MCF 10A (cell line): ENCODE measurements around the gene MICAL3. TPM values are rescaled to one million over a fixed set of nuclear protein-coding genes. Genes with fewer than 3 reads are reported as not detected.

Experiments used
- BruUV-seq: library from RNA; stranded (reverse); fragments of 400-500 nt; replicated peaks from 2 replicates; lab custom pipeline; 2021; lab: Mats Ljungman, UMichigan
- CTCF ChIA-PET: fragments of 300-600 bp; sonication (Branson Sonifier 250); formaldehyde crosslinking; extraction: SDS; loops from one replicate; lab custom pipeline; 2021; ENCODE audit warnings: antibody characterized with exemption, inconsistent platforms; lab: Yijun Ruan, JAX
- POLR2A ChIA-PET: fragments of 300-600, 350-650 bp; sonication (Branson Sonifier 250); formaldehyde crosslinking; extraction: SDS; loops from one replicate; lab custom pipeline; 2020; ENCODE audit warnings: antibody characterized with exemption, inconsistent platforms; lab: Yijun Ruan, JAX
- DNase-seq: peaks from one replicate; pipeline ENCODE4 v3.0.0-alpha.2; 2018; ENCODE audit not compliant: unreplicated experiment
- H3K27ac Mint-ChIP-seq: one replicate; pipeline ENCODE4 v1.8.0; 2022; ENCODE audit warnings: mild to moderate bottlenecking, low read depth, mixed read lengths; ENCODE audit not compliant: unreplicated experiment
- H3K27me3 Mint-ChIP-seq: one replicate; pipeline ENCODE4 v1.8.0; 2022; ENCODE audit warnings: mixed read lengths; ENCODE audit not compliant: insufficient read depth, unreplicated experiment
- H3K36me3 Mint-ChIP-seq: one replicate; pipeline ENCODE4 v1.8.0; 2022; ENCODE audit warnings: mild to moderate bottlenecking, moderate library complexity, mixed read lengths; ENCODE audit not compliant: insufficient read depth, unreplicated experiment
- H3K4me1 Mint-ChIP-seq: one replicate; pipeline ENCODE4 v1.8.0; 2022; ENCODE audit warnings: mixed read lengths; ENCODE audit not compliant: insufficient read depth, unreplicated experiment
- H3K4me3 Mint-ChIP-seq: one replicate; pipeline ENCODE4 v1.8.0; 2022; ENCODE audit warnings: mild to moderate bottlenecking, moderate library complexity, mixed read lengths; ENCODE audit not compliant: unreplicated experiment
- H3K9me3 Mint-ChIP-seq: one replicate; pipeline ENCODE4 v1.8.0; 2022; ENCODE audit warnings: mixed read lengths; ENCODE audit not compliant: unreplicated experiment
- CTCF ChIP-seq: fragments of 200-600 bp; IDR thresholded peaks from one replicate; pipeline ENCODE4 v1.8.0; 2022; ENCODE audit warnings: antibody characterized with exemption, mild to moderate bottlenecking; ENCODE audit not compliant: unreplicated experiment
- intact Hi-C: fragments of 100-400 bp; cut with micrococcal nuclease; formaldehyde crosslinking; loops from 2 replicates; pipeline ENCODE4 v1.14.1; 2022
- total RNA-seq: library from RNA; stranded (reverse); gene quantifications from 2 replicates; pipeline ENCODE4 v1.2.3, GENCODE V29; 2022

The MICAL3 gene
- total RNA-seq, 1 experiment from 2014 or later: 54.1 TPM

- intact Hi-C loops: no loop called here
- CTCF ChIA-PET: interaction anchor here (0.6 to 0.9 kb wide), 2 partner anchors 12 to 413 kb away, joined by 3 to 4 read pairs; no protein-coding TSS in a partner anchor
- Mint-ChIP-seq H3K27ac (peak overlapping the region; percentile 19), H3K4me3 (no peak overlapping the region), H3K9me3 (no peaks in the 10 kb centered on the region), H3K4me1 (peaks cover 30% of the 10 kb centered on the region), H3K27me3 (no peaks in the 10 kb centered on the region), H3K36me3 (no peaks in the 10 kb centered on the region)
- TF ChIP-seq CTCF: no peak
- no peak for DNase-seq
- POLR2A ChIA-PET: interaction anchor here (1.1 kb wide), 1 partner anchor 14 kb away, joined by 3 read pairs; no protein-coding TSS in a partner anchor
- BruUV-seq: no TSS peak
Measured at GRCh38 chr22:17945888-17946648, 78.3 kb downstream of the MICAL3 start.

GRCh38 chr22:17945156-17945887 lies 79.0 kb downstream of the MICAL3 start:
- no peaks in the 10 kb centered on the region for H3K36me3 Mint-ChIP-seq
- POLR2A ChIA-PET: no interaction called here
- H3K9me3 Mint-ChIP-seq: no peaks in the 10 kb centered on the region
- H3K27me3 Mint-ChIP-seq: no peaks in the 10 kb centered on the region
- BruUV-seq: no TSS peak
- TF ChIP-seq CTCF: no peak
- intact Hi-C loops: no loop called here
- H3K4me1 Mint-ChIP-seq: peaks cover 24% of the 10 kb centered on the region
- DNase-seq: no peak
- peak overlapping the region; percentile 19 for H3K27ac Mint-ChIP-seq
- no peak overlapping the region for H3K4me3 Mint-ChIP-seq
- CTCF ChIA-PET: interaction anchor here (0.6 to 0.9 kb wide), 2 partner anchors 12 to 412 kb away, joined by 3 to 4 read pairs; no protein-coding TSS in a partner anchor

- intact Hi-C loops: no loop called here
- DNase-seq: no peak
- no peaks in the 10 kb centered on the region for H3K27me3 Mint-ChIP-seq
- CTCF ChIA-PET: interaction anchor here (0.6 to 1.1 kb wide), 3 partner anchors 11 to 132 kb away, joined by 3 to 4 read pairs (median 4); no protein-coding TSS in a partner anchor
- no TSS peak for BruUV-seq
- TF ChIP-seq CTCF: no peak
- no peak overlapping the region for H3K4me3 Mint-ChIP-seq
- peaks cover 15% of the 10 kb centered on the region for H3K4me1 Mint-ChIP-seq
- no peaks in the 10 kb centered on the region for H3K9me3 Mint-ChIP-seq
- peak overlapping the region; percentile 22 for H3K27ac Mint-ChIP-seq
- no peaks in the 10 kb centered on the region for H3K36me3 Mint-ChIP-seq
- POLR2A ChIA-PET: no interaction called here
Measured at GRCh38 chr22:17944256-17944655, 80.1 kb downstream of the MICAL3 start.
